RWPE1 (cell line): ENCODE results near the gene TEPSIN.

ENCODE experiments used
- CTCF ChIA-PET: fragments of 350-600 bp; sonication (Branson Sonifier 250); formaldehyde crosslinking; extraction: SDS; loops from one replicate; lab custom pipeline; 2021; lab: Yijun Ruan, JAX
- POLR2A ChIA-PET: fragments of 400-600 bp; formaldehyde crosslinking; extraction: SDS; loops from one replicate; lab custom pipeline; 2020; ENCODE audit warnings: antibody characterized with exemption; ENCODE audit not compliant: low non-redundant PET; lab: Yijun Ruan, JAX
- DNase-seq: peaks from one replicate; pipeline ENCODE4 v3.0.0; 2012; ENCODE audit warnings: low spot score
- H3K27ac ChIP-seq: fragments of 450-650 bp; 2 replicates; pipeline ENCODE4 v1.5.1; 2017
- TF ChIP-seq, protein P1 (sequence below): fragments of 450-650 bp; conservative IDR thresholded peaks from 2 replicates; pipeline ENCODE4 v1.5.1; 2017; ENCODE audit warnings: low read depth, mild to moderate bottlenecking

TEPSIN gene

DNA sequence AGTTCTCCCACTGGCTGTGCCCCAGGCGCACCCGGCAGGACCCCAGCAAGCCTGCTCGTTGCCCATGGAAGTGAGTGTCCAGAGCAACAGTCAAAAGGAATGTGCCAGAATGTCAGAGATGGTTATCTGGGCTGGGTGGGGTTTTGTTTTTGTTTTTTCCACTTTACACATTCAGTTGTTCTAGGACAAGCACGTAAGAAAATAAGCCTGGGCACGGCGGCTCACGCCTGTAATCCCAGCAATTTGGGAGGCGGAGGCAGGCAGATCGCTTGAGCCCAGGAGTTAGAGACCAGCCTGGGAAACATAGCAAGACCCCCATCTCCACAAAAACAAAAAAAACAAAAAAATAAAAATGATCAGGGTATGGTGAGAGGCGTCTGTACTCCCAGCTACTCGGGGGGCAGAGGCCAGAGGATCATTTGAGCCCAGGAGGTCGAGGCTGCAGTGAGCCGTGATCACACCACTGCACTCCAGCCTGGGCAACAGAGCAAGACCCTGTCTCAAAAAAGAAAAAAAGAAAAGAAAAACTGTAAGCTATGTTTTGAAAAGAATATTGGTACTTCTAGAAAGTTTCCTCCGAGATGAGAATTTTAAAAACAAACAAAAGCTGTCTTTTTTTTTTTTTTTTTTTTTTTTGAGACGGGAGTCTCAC, 8.6 kb upstream of the TEPSIN start:
- ChIA-PET CTCF (no interaction called here), POLR2A (interaction anchor here (0.7 kb wide), 1 partner anchor 186 kb away, joined by 5 read pairs; no protein-coding TSS in a partner anchor)

DNA sequence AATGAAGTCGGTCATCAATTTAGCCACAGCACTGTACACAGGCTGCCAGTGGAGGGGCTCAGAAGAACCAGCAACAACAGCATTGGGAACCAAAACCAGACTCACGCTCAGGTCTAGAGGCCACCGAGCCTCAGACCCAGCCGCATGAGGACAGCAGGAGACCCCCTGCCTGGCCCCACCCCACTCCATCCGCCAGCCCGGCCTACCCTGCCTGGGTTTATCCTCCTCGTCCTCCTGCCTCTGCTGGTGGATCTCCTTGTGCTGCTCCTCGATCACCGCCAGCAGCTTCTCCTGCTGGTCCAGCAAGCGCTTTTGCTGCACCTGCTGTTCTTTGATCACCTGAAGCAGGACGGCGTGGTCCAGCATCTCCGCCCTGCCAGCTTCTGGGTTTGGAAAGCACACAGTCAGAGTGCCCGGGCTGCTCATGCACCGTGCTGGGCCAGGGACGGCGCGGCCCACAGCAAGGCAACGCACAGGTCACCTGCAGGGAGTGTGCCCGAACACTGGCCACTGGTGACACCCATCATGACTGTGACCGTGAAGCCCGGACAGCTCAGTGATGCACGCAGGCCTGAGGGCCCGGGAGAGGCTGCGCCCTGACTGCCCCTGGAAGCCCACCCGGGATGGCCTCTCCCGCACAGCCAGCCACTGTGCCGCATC, 8.0 kb upstream of the TEPSIN start:
- TF ChIP-seq, protein P1, sequence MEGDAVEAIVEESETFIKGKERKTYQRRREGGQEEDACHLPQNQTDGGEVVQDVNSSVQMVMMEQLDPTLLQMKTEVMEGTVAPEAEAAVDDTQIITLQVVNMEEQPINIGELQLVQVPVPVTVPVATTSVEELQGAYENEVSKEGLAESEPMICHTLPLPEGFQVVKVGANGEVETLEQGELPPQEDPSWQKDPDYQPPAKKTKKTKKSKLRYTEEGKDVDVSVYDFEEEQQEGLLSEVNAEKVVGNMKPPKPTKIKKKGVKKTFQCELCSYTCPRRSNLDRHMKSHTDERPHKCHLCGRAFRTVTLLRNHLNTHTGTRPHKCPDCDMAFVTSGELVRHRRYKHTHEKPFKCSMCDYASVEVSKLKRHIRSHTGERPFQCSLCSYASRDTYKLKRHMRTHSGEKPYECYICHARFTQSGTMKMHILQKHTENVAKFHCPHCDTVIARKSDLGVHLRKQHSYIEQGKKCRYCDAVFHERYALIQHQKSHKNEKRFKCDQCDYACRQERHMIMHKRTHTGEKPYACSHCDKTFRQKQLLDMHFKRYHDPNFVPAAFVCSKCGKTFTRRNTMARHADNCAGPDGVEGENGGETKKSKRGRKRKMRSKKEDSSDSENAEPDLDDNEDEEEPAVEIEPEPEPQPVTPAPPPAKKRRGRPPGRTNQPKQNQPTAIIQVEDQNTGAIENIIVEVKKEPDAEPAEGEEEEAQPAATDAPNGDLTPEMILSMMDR = no peak
- ChIA-PET CTCF (no interaction called here), POLR2A (no interaction called here)
- no peak for DNase-seq
- peak overlapping the region; percentile 92 for H3K27ac ChIP-seq

More for the DNA sequence above, 8.6 kb upstream of the TEPSIN start:
- no peak for DNase-seq
- TF ChIP-seq, protein P1 = no peak
- peak overlapping the region; percentile 92; the same call in 1 of the 2 replicates for H3K27ac ChIP-seq

DNA sequence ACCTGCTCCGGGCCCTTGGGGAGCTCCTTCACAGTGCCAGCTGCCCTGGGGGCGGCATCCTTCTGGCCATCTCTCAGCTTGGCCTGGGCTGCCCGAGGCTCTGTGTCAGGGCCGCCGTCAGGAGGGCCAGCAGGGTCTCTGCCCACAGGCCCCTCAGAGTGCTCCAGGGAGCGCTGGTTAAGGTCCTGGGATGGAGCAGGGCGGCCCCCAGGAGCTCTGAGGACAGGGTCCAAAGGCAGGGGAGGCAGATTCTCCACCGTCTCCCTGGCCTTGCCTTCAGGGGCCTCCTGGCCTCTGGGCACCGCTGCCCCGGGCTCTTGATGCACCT, 7.5 kb upstream of the TEPSIN start:
- DNase-seq = no peak
- TF ChIP-seq, protein P1 = no peak
- CTCF ChIA-PET = no interaction called here
- POLR2A ChIA-PET = no interaction called here
- H3K27ac ChIP-seq = peak overlapping the region; percentile 92

DNA sequence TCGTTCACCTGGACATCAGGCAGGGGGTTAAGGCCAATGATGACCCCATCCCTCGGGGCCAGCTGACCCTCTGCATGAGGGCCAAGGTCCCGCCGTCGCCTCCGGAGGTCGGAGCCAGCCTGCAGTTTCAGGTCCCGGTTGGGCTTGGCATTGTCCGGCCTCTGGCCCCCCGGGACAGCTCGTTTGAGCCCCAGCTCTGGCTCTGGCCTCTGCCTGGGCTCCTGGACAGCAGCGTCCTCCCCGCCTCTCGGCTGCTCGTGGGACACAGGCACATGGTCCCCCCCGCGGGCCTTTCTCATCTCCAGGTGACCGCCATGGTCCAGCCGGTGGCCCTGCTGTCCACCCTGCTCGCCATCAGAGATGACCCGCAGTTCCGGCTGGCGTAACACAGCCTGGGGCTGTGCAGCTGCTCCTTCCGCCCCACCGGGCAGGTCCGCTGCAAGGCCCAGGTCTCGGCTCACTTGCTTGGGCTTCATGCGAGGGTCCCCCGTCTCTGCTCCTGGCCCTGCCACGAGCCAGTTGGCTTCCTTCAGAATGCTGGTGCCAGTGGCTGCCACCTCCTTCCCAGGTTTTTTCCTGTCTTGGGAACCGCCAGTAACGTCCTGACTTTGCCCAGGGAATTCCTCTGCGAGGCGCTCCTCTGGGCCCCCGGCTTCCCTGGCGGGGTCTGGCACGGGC, 6.9 kb upstream of the TEPSIN start:
- ChIA-PET POLR2A (no interaction called here), CTCF (interaction anchor here (1.1 kb wide), 1 partner anchor 239 kb away, joined by 3 read pairs; no protein-coding TSS in a partner anchor)
- peak overlapping the region; percentile 92 for H3K27ac ChIP-seq
- TF ChIP-seq, protein P1 = no peak
- no peak for DNase-seq

DNA sequence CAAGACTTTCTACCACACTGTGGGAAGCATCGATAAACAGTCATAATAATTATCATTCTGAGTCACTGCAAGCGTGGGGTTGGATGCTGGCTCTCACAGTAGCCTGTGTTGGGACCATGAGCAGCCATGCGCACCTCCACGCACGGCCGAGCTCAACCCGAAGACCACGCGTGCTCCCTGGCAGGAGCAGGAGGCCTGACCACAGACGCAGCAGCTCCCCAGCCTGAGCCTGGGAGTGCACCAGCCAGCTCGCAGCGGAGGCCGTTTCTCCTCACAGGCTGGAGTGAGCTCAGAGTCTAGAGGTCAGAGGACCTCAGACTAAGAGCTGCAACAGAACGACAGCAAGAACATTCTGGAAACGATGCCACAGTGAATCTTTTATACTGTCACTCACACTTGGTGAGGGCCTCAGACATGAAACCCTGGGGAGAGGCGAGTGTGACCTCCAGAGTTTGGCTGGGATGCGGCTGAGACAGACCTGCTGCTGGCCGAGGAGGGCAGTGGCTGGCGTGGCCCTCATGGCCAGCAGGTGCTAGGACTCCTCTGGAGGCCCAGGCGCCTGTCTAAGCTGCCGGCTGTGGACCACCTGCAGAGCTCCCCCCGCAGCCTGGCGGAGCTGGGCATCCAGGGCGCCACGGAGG, 6.3 kb upstream of the TEPSIN start:
- ChIA-PET CTCF (interaction anchor here (1.1 kb wide), 1 partner anchor 240 kb away, joined by 3 read pairs; no protein-coding TSS in a partner anchor), POLR2A (no interaction called here)
- TF ChIP-seq, protein P1 = no peak
- H3K27ac ChIP-seq = peak overlapping the region; percentile 92
- DNase-seq = no peak
